Measurements from ENCODE around the gene NAB1. TPM values are rescaled to one million over a fixed set of nuclear protein-coding genes. Genes with fewer than 3 reads are reported as not detected.

NAB1 gene
- total and polyA plus RNA-seq, 2 experiments from 2014 or later = 10.4 to 40.2 TPM

DNA sequence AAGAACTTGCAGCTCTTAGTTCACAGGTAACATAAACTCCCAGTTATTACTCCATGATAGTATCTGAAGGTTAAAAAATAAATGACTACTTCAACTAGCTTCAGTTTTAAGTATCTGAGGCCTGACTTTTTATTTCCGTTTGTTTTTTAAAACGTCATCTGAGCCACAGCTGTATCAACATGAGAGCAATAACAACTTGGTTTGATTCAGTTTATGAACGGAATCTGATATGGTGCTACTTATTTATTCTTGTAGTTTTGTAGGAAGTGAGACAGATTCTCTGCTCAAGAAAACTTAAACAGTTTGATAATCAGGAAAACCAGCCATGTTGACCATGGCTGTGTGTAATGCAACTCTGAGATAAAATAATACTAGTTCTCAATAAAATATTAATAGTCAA is 34.9 kb downstream of the NAB1 start (continued):
- TF ChIP-seq, protein P1, sequence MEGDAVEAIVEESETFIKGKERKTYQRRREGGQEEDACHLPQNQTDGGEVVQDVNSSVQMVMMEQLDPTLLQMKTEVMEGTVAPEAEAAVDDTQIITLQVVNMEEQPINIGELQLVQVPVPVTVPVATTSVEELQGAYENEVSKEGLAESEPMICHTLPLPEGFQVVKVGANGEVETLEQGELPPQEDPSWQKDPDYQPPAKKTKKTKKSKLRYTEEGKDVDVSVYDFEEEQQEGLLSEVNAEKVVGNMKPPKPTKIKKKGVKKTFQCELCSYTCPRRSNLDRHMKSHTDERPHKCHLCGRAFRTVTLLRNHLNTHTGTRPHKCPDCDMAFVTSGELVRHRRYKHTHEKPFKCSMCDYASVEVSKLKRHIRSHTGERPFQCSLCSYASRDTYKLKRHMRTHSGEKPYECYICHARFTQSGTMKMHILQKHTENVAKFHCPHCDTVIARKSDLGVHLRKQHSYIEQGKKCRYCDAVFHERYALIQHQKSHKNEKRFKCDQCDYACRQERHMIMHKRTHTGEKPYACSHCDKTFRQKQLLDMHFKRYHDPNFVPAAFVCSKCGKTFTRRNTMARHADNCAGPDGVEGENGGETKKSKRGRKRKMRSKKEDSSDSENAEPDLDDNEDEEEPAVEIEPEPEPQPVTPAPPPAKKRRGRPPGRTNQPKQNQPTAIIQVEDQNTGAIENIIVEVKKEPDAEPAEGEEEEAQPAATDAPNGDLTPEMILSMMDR (conservative IDR thresholded peaks at IDR 0.05; ENCODE audit: low read depth in 2 of 2) = no peak
- TF ChIP-seq EZH2 (IDR thresholded peaks at IDR 0.05; ENCODE audit: low read depth, unreplicated experiment) = no peak

DNA sequence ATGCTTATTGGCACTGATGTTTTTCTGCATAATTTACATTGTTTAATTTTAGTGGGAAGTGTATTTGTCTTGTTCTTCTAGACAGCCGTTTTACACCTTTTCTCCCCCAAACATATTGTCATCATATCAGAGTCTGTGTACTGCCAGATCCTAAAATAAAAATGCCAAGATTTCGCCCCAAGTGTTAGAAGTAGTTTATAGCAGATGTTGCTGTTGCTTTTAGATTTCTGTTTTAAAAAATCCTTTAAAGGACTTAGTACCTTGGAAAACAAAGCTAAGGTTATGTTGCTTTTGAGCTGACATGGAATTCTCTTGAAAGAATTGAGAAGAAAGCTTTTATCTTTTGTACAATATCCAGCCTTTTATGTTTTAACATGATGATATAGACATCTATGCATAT is 36.0 kb downstream of the NAB1 start:
- no peak overlapping the region for H2AFZ ChIP-seq
- peaks cover 1% of the 10 kb centered on the region for H3K27me3 Mint-ChIP-seq (ENCODE audit: insufficient read depth, low read depth, poor library complexity)
- no peak overlapping the region for H3K4me3 ChIP-seq
- peaks cover 37% of the 10 kb centered on the region for H3K4me1 Mint-ChIP-seq
- no peaks in the 10 kb centered on the region for H3F3A ChIP-seq (replicated peaks; ENCODE audit: low read depth)
- DNase-seq (ENCODE audit: low spot score) (no peak), ATAC-seq (no peak)
- no peaks in the 10 kb centered on the region for H3K36me3 Mint-ChIP-seq (ENCODE audit: low read depth)
- no peaks in the 10 kb centered on the region for H3K27me3 ChIP-seq (ENCODE audit: insufficient read depth)
- no peak overlapping the region for H3K27ac Mint-ChIP-seq
- H3K4me1 ChIP-seq (ENCODE audit: insufficient read depth) = peaks cover 27% of the 10 kb centered on the region
- H3K27ac ChIP-seq (ENCODE audit: low read depth) = no peak overlapping the region
- no peaks in the 10 kb centered on the region for H3K9me3 Mint-ChIP-seq
- H3K79me2 ChIP-seq (replicated peaks; ENCODE audit: insufficient read depth) = no peaks in the 10 kb centered on the region
- H4K20me1 ChIP-seq (replicated peaks; ENCODE audit: insufficient read depth) = no peaks in the 10 kb centered on the region
- H3K4me2 ChIP-seq = no peak overlapping the region
- no peaks in the 10 kb centered on the region for H3K36me3 ChIP-seq (ENCODE audit: insufficient read depth)
- H3K4me3 Mint-ChIP-seq = no peak overlapping the region
- H3K9me2 ChIP-seq (ENCODE audit: insufficient read depth) = no peaks in the 10 kb centered on the region
- TF ChIP-seq, protein P1 (conservative IDR thresholded peaks at IDR 0.05; ENCODE audit: low read depth in 2 of 2) = no peak
- TF ChIP-seq REST (IDR thresholded peaks at IDR 0.05; ENCODE audit: unreplicated experiment) (no peak), JUNB (IDR thresholded peaks at IDR 0.05; ENCODE audit: unreplicated experiment) (no peak), CREB1 (CRISPR knock-in tag; IDR thresholded peaks at IDR 0.05; ENCODE audit: low read depth) (no peak), EZH2 (IDR thresholded peaks at IDR 0.05; ENCODE audit: low read depth, unreplicated experiment) (no peak), STAT1 (IDR thresholded peaks at IDR 0.05; ENCODE audit: unreplicated experiment) (no peak), ZNF114 (CRISPR knock-in tag; IDR thresholded peaks at IDR 0.05) (no peak), ZNF462 (CRISPR knock-in tag; IDR thresholded peaks at IDR 0.05) (no peak), ZNF331 (CRISPR knock-in tag; IDR thresholded peaks at IDR 0.05; ENCODE audit: low read depth) (no peak)
- TF ChIP-seq, protein P2, sequence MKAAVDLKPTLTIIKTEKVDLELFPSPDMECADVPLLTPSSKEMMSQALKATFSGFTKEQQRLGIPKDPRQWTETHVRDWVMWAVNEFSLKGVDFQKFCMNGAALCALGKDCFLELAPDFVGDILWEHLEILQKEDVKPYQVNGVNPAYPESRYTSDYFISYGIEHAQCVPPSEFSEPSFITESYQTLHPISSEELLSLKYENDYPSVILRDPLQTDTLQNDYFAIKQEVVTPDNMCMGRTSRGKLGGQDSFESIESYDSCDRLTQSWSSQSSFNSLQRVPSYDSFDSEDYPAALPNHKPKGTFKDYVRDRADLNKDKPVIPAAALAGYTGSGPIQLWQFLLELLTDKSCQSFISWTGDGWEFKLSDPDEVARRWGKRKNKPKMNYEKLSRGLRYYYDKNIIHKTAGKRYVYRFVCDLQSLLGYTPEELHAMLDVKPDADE (IDR thresholded peaks at IDR 0.05) = no peak

Measured in GM23338 (cell line).